ENCODE data around the gene MED13L. TPM values are rescaled to one million over a fixed set of nuclear protein-coding genes. Genes with fewer than 3 reads are reported as not detected.

Gene MED13L
- total RNA-seq, 1 experiment from 2014 or later, result 80.5 TPM

DNA sequence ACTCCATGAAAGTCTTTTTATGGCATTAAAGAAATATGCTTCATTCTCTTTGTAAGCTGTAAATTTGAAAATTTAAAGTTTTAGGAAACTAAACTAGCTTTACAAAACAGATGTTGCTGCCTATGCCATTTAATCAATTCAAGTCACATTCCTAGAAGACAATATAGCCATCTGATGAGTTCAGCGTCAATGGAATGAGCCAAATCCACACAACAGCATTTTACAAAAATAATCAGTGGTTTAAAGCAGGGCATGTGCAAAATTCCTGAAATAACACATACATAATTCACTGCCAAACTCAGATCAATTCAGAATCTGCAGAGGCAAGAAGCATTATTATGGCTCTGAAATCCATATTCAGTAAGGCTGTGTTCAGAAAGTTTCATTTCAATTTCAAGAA is 75.6 kb downstream of the MED13L start:
- no peaks in the 10 kb centered on the region for H3K9me3 Mint-ChIP-seq
- POLR2A ChIA-PET, result no interaction called here
- no peaks in the 10 kb centered on the region for H3K36me3 Mint-ChIP-seq
- no peaks in the 10 kb centered on the region for H3K27me3 Mint-ChIP-seq (ENCODE audit: low read depth)
- no peak overlapping the region for H3K4me3 Mint-ChIP-seq
- DNase-seq (ENCODE audit: low spot score), result no peak
- CTCF ChIA-PET, result interaction anchor here (1.4 kb wide), 1 partner anchor 41 kb away, joined by 3 read pairs; no protein-coding TSS in a partner anchor
- no peak for ATAC-seq
- peaks cover 57% of the 10 kb centered on the region for H3K4me1 Mint-ChIP-seq
- H3K27ac Mint-ChIP-seq, result no peak overlapping the region
- TF ChIP-seq ATF2 (CRISPR knock-in tag; IDR thresholded peaks at IDR 0.05; ENCODE audit: borderline replicate concordance, low read depth) (no peak), NR3C1 (CRISPR knock-in tag; conservative IDR thresholded peaks at IDR 0.05; ENCODE audit: low read depth) (no peak)

DNA sequence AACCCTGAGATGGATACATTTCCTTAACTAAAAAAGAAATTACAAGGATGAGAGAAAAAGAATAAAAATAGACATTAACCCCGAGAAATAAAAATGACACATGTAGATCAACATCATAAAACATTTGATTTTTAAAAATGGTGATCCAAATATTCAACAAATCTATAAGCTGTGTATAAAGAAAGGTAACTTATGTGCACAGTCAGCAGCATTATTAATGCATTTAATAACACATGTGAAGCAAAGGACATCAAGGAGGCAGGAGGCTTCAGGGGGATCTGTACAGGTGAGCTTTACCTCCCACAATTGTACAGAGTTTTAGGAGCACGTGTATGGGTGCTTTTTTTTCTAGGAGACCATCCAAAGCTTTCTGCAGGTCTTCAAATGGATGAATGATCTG is 76.1 kb downstream of the MED13L start:
- no peaks in the 10 kb centered on the region for H3K27me3 Mint-ChIP-seq (ENCODE audit: low read depth)
- H3K27ac Mint-ChIP-seq, result no peak overlapping the region
- CTCF ChIA-PET, result interaction anchor here (1.4 kb wide), 1 partner anchor 40 kb away, joined by 3 read pairs; no protein-coding TSS in a partner anchor
- no peaks in the 10 kb centered on the region for H3K36me3 Mint-ChIP-seq
- H3K9me3 Mint-ChIP-seq, result no peaks in the 10 kb centered on the region
- TF ChIP-seq, protein P1, sequence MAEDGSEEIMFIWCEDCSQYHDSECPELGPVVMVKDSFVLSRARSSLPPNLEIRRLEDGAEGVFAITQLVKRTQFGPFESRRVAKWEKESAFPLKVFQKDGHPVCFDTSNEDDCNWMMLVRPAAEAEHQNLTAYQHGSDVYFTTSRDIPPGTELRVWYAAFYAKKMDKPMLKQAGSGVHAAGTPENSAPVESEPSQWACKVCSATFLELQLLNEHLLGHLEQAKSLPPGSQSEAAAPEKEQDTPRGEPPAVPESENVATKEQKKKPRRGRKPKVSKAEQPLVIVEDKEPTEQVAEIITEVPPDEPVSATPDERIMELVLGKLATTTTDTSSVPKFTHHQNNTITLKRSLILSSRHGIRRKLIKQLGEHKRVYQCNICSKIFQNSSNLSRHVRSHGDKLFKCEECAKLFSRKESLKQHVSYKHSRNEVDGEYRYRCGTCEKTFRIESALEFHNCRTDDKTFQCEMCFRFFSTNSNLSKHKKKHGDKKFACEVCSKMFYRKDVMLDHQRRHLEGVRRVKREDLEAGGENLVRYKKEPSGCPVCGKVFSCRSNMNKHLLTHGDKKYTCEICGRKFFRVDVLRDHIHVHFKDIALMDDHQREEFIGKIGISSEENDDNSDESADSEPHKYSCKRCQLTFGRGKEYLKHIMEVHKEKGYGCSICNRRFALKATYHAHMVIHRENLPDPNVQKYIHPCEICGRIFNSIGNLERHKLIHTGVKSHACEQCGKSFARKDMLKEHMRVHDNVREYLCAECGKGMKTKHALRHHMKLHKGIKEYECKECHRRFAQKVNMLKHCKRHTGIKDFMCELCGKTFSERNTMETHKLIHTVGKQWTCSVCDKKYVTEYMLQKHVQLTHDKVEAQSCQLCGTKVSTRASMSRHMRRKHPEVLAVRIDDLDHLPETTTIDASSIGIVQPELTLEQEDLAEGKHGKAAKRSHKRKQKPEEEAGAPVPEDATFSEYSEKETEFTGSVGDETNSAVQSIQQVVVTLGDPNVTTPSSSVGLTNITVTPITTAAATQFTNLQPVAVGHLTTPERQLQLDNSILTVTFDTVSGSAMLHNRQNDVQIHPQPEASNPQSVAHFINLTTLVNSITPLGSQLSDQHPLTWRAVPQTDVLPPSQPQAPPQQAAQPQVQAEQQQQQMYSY (CRISPR knock-in tag; IDR thresholded peaks at IDR 0.05), result no peak
- ATAC-seq, result no peak
- no peak overlapping the region for H3K4me3 Mint-ChIP-seq
- POLR2A ChIA-PET, result no interaction called here
- H3K4me1 Mint-ChIP-seq, result peaks cover 52% of the 10 kb centered on the region
- DNase-seq (ENCODE audit: low spot score), result no peak

GRCh38 chr12:116200812-116201211 is 76.7 kb downstream of the MED13L start:
- Mint-ChIP-seq H3K36me3 (no peaks in the 10 kb centered on the region), H3K9me3 (no peaks in the 10 kb centered on the region), H3K27ac (no peak overlapping the region), H3K27me3 (ENCODE audit: low read depth) (no peaks in the 10 kb centered on the region), H3K4me1 (peaks cover 49% of the 10 kb centered on the region), H3K4me3 (no peak overlapping the region)
- DNase-seq (ENCODE audit: low spot score), result no peak
- no peak for ATAC-seq
- TF ChIP-seq NR2C2 (CRISPR knock-in tag; IDR thresholded peaks at IDR 0.05) (no peak), SMAD3 (CRISPR knock-in tag; IDR thresholded peaks at IDR 0.05; ENCODE audit: borderline replicate concordance) (no peak), ZNF416 (CRISPR knock-in tag; IDR thresholded peaks at IDR 0.05) (no peak), KAT7 (CRISPR knock-in tag; IDR thresholded peaks at IDR 0.05; ENCODE audit: borderline replicate concordance) (no peak), ESRRA (CRISPR knock-in tag; IDR thresholded peaks at IDR 0.05; ENCODE audit: borderline replicate concordance) (no peak), TP53 (CRISPR knock-in tag; IDR thresholded peaks at IDR 0.05) (no peak), GRHL2 (CRISPR knock-in tag; IDR thresholded peaks at IDR 0.05; ENCODE audit: insufficient replicate concordance, severe bottlenecking) (no peak), MXD4 (CRISPR knock-in tag; IDR thresholded peaks at IDR 0.05; ENCODE audit: borderline replicate concordance) (no peak), FOXP1 (CRISPR knock-in tag; IDR thresholded peaks at IDR 0.05; ENCODE audit: borderline replicate concordance) (no peak), NR3C1 (CRISPR knock-in tag; conservative IDR thresholded peaks at IDR 0.05; ENCODE audit: low read depth) (no peak), GTF2I (CRISPR knock-in tag; conservative IDR thresholded peaks at IDR 0.05) (no peak)
- TF ChIP-seq, protein P2, sequence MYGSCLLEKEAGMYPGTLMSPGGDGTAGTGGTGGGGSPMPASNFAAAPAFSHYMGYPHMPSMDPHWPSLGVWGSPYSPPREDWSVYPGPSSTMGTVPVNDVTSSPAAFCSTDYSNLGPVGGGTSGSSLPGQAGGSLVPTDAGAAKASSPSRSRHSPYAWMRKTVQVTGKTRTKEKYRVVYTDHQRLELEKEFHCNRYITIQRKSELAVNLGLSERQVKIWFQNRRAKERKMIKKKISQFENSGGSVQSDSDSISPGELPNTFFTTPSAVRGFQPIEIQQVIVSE (CRISPR knock-in tag; IDR thresholded peaks at IDR 0.05; ENCODE audit: borderline replicate concordance), result no peak
- TF ChIP-seq, protein P3, sequence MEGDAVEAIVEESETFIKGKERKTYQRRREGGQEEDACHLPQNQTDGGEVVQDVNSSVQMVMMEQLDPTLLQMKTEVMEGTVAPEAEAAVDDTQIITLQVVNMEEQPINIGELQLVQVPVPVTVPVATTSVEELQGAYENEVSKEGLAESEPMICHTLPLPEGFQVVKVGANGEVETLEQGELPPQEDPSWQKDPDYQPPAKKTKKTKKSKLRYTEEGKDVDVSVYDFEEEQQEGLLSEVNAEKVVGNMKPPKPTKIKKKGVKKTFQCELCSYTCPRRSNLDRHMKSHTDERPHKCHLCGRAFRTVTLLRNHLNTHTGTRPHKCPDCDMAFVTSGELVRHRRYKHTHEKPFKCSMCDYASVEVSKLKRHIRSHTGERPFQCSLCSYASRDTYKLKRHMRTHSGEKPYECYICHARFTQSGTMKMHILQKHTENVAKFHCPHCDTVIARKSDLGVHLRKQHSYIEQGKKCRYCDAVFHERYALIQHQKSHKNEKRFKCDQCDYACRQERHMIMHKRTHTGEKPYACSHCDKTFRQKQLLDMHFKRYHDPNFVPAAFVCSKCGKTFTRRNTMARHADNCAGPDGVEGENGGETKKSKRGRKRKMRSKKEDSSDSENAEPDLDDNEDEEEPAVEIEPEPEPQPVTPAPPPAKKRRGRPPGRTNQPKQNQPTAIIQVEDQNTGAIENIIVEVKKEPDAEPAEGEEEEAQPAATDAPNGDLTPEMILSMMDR (IDR thresholded peaks at IDR 0.05), result no peak
- TF ChIP-seq, protein P4, sequence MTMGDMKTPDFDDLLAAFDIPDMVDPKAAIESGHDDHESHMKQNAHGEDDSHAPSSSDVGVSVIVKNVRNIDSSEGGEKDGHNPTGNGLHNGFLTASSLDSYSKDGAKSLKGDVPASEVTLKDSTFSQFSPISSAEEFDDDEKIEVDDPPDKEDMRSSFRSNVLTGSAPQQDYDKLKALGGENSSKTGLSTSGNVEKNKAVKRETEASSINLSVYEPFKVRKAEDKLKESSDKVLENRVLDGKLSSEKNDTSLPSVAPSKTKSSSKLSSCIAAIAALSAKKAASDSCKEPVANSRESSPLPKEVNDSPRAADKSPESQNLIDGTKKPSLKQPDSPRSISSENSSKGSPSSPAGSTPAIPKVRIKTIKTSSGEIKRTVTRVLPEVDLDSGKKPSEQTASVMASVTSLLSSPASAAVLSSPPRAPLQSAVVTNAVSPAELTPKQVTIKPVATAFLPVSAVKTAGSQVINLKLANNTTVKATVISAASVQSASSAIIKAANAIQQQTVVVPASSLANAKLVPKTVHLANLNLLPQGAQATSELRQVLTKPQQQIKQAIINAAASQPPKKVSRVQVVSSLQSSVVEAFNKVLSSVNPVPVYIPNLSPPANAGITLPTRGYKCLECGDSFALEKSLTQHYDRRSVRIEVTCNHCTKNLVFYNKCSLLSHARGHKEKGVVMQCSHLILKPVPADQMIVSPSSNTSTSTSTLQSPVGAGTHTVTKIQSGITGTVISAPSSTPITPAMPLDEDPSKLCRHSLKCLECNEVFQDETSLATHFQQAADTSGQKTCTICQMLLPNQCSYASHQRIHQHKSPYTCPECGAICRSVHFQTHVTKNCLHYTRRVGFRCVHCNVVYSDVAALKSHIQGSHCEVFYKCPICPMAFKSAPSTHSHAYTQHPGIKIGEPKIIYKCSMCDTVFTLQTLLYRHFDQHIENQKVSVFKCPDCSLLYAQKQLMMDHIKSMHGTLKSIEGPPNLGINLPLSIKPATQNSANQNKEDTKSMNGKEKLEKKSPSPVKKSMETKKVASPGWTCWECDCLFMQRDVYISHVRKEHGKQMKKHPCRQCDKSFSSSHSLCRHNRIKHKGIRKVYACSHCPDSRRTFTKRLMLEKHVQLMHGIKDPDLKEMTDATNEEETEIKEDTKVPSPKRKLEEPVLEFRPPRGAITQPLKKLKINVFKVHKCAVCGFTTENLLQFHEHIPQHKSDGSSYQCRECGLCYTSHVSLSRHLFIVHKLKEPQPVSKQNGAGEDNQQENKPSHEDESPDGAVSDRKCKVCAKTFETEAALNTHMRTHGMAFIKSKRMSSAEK (CRISPR knock-in tag; IDR thresholded peaks at IDR 0.05; ENCODE audit: borderline replicate concordance), result no peak
- ChIA-PET CTCF (no interaction called here), POLR2A (no interaction called here)

Measured in WTC11 (cell line).